Measurements from ENCODE around the gene MORC3. TPM values are rescaled to one million over a fixed set of nuclear protein-coding genes. Genes with fewer than 3 reads are reported as not detected.
A peak's percentile ranks its signal among the peaks of the same experiment; 100 is the strongest.
"Not testable (repeated sequence)": the region's sequence is repeated elsewhere in the genome, so short reads cannot be mapped to it uniquely, and the experiment has no call there.

MORC3 gene
- total RNA-seq, 1 donor from 2014 or later: 29.2 TPM

- Histone ChIP-seq H4K20me1 (ENCODE audit: insufficient read depth, low read length) (no peaks in the 10 kb centered on the region), H3K9me3 (ENCODE audit: insufficient read depth, low read depth, low read length) (no peaks in the 10 kb centered on the region), H3K36me3 (ENCODE audit: insufficient read depth, low read length) (peaks cover 13% of the 10 kb centered on the region), H3K27ac (ENCODE audit: low read depth, low read length) (no peak overlapping the region), H3K9ac (ENCODE audit: low read length) (no peak overlapping the region), H3K27me3 (ENCODE audit: insufficient read depth, low read length) (no peaks in the 10 kb centered on the region), H3K4me3 (ENCODE audit: insufficient read depth, low read depth, low read length) (no peak overlapping the region), H3K4me2 (ENCODE audit: low read length) (no peak overlapping the region), H3K4me1 (ENCODE audit: insufficient read depth, low read length) (peaks cover 5% of the 10 kb centered on the region), H2AFZ (ENCODE audit: low read depth, low read length) (no peak overlapping the region), H3K79me2 (ENCODE audit: insufficient read depth, low read length) (no peaks in the 10 kb centered on the region)
- Mint-ChIP-seq H3K9me3 (ENCODE audit: unreplicated experiment) (no peaks in the 10 kb centered on the region), H3K36me3 (ENCODE audit: low read depth, unreplicated experiment) (peaks cover 15% of the 10 kb centered on the region), H3K4me3 (ENCODE audit: unreplicated experiment) (no peak overlapping the region), H3K27me3 (ENCODE audit: low read depth, unreplicated experiment) (no peaks in the 10 kb centered on the region), H3K4me1 (ENCODE audit: low read depth, unreplicated experiment) (peaks cover 7% of the 10 kb centered on the region), H3K27ac (ENCODE audit: unreplicated experiment) (no peak overlapping the region)
- peak; percentile 39 for DNase-seq (ENCODE audit: low read depth)
- no peak for FAIRE-seq
- TF ChIP-seq EZH2 (IDR thresholded peaks at IDR 0.05; ENCODE audit: insufficient read depth, low read length): no peak
- TF ChIP-seq, protein P1, sequence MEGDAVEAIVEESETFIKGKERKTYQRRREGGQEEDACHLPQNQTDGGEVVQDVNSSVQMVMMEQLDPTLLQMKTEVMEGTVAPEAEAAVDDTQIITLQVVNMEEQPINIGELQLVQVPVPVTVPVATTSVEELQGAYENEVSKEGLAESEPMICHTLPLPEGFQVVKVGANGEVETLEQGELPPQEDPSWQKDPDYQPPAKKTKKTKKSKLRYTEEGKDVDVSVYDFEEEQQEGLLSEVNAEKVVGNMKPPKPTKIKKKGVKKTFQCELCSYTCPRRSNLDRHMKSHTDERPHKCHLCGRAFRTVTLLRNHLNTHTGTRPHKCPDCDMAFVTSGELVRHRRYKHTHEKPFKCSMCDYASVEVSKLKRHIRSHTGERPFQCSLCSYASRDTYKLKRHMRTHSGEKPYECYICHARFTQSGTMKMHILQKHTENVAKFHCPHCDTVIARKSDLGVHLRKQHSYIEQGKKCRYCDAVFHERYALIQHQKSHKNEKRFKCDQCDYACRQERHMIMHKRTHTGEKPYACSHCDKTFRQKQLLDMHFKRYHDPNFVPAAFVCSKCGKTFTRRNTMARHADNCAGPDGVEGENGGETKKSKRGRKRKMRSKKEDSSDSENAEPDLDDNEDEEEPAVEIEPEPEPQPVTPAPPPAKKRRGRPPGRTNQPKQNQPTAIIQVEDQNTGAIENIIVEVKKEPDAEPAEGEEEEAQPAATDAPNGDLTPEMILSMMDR (IDR thresholded peaks at IDR 0.05; ENCODE audit: insufficient read depth, low read depth, low read length): no peak
These were observed 62.0 kb downstream of the MORC3 start for GRCh38 chr21:36381841-36382589.

DNA sequence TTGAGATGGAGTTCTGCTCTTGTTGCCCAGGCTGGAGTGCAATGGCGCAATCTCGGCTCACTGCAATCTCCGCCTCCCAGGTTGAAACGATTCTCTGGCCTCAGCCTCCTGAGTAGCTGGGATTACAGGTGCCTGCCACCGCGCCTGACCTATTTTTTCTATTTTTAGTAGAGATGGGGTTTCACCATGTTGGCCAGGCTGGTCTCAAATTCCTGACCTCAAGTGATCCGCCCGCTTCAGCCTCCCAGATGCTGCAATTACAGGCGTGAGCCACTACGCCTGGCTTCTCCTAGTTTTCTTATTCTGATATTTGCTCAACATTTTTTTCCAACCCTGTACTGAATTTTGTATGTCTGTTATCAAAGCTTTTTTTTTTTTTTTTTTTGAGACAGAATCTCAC lies 62.7 kb downstream of the MORC3 start:
- not testable (repeated sequence) for H3K4me3 Mint-ChIP-seq (ENCODE audit: unreplicated experiment); H3K9me3 ChIP-seq (ENCODE audit: insufficient read depth, low read depth, low read length); H3K4me1 ChIP-seq (ENCODE audit: insufficient read depth, low read length); H3K4me2 ChIP-seq (ENCODE audit: low read length); DNase-seq (ENCODE audit: low read depth); H3K79me2 ChIP-seq (ENCODE audit: insufficient read depth, low read length); H3K27me3 ChIP-seq (ENCODE audit: insufficient read depth, low read length); H2AFZ ChIP-seq (ENCODE audit: low read depth, low read length); H3K27ac Mint-ChIP-seq (ENCODE audit: unreplicated experiment); H3K27me3 Mint-ChIP-seq (ENCODE audit: low read depth, unreplicated experiment); H4K20me1 ChIP-seq (ENCODE audit: insufficient read depth, low read length); H3K36me3 ChIP-seq (ENCODE audit: insufficient read depth, low read length); H3K4me1 Mint-ChIP-seq (ENCODE audit: low read depth, unreplicated experiment); H3K4me3 ChIP-seq (ENCODE audit: insufficient read depth, low read depth, low read length); FAIRE-seq; H3K9ac ChIP-seq (ENCODE audit: low read length); H3K9me3 Mint-ChIP-seq (ENCODE audit: unreplicated experiment); H3K27ac ChIP-seq (ENCODE audit: low read depth, low read length)
- peaks cover 10% of the 10 kb centered on the region for H3K36me3 Mint-ChIP-seq (ENCODE audit: low read depth, unreplicated experiment)

GRCh38 chr21:36384885-36385232 lies 64.9 kb downstream of the MORC3 start:
- no peak overlapping the region for H2AFZ ChIP-seq (ENCODE audit: low read depth, low read length)
- H3K4me1 Mint-ChIP-seq (ENCODE audit: low read depth, unreplicated experiment): peaks cover 5% of the 10 kb centered on the region
- H3K36me3 ChIP-seq (ENCODE audit: insufficient read depth, low read length): peaks cover 2% of the 10 kb centered on the region
- peak overlapping the region; percentile 45 for H3K4me3 Mint-ChIP-seq (ENCODE audit: unreplicated experiment)
- H3K4me3 ChIP-seq (ENCODE audit: insufficient read depth, low read depth, low read length): peak overlapping the region; percentile 78
- H3K4me1 ChIP-seq (ENCODE audit: insufficient read depth, low read length): peaks cover 10% of the 10 kb centered on the region
- H3K9me3 ChIP-seq (ENCODE audit: insufficient read depth, low read depth, low read length): no peaks in the 10 kb centered on the region
- H3K27ac Mint-ChIP-seq (ENCODE audit: unreplicated experiment): no peak overlapping the region
- no peaks in the 10 kb centered on the region for H4K20me1 ChIP-seq (ENCODE audit: insufficient read depth, low read length)
- no peaks in the 10 kb centered on the region for H3K27me3 ChIP-seq (ENCODE audit: insufficient read depth, low read length)
- peaks cover 8% of the 10 kb centered on the region for H3K36me3 Mint-ChIP-seq (ENCODE audit: low read depth, unreplicated experiment)
- H3K9me3 Mint-ChIP-seq (ENCODE audit: unreplicated experiment): no peaks in the 10 kb centered on the region
- DNase-seq (ENCODE audit: low read depth) (no peak), FAIRE-seq (no peak)
- H3K9ac ChIP-seq (ENCODE audit: low read length): no peak overlapping the region
- TF ChIP-seq, protein P1 (IDR thresholded peaks at IDR 0.05; ENCODE audit: insufficient read depth, low read depth, low read length): no peak
- peak overlapping the region; percentile 96 for H3K4me2 ChIP-seq (ENCODE audit: low read length)
- no peaks in the 10 kb centered on the region for H3K27me3 Mint-ChIP-seq (ENCODE audit: low read depth, unreplicated experiment)
- no peak overlapping the region for H3K27ac ChIP-seq (ENCODE audit: low read depth, low read length)
- no peaks in the 10 kb centered on the region for H3K79me2 ChIP-seq (ENCODE audit: insufficient read depth, low read length)

Measured in astrocyte (in vitro differentiated cells and primary cell).